ENCODE measurements around the gene TTLL13.

- TF ChIP-seq CTCF (IDR thresholded peaks at IDR 0.05 in 2 of 3, conservative IDR thresholded peaks at IDR 0.05 in 1 of 3; ENCODE audit: borderline replicate concordance in 1 of 3, insufficient read depth in 1 of 3, low read depth in 2 of 3, low read length in 2 of 3), result no peak
- no peak for TF ChIP-seq POLR2AphosphoS5 (IDR thresholded peaks at IDR 0.05; ENCODE audit: low read depth, low read length)
Observed at GRCh38 chr15:90231028-90232017, 18.0 kb upstream of the TTLL13 start.
